C4-2B (cell line): ENCODE data around the gene MAP6.

Experiments used
- H3K27ac ChIP-seq: fragments of 450-650 bp; 2 replicates; pipeline ENCODE4 v1.5.1; 2017
- ZFX ChIP-seq: fragments of 450-650 bp; IDR thresholded peaks from 2 replicates; pipeline ENCODE4 v1.6.1; 2017
- TF ChIP-seq, protein P1 (sequence below): fragments of 450-650 bp; conservative IDR thresholded peaks from 2 replicates; pipeline ENCODE4 v1.5.1; 2017; ENCODE audit warnings: mild to moderate bottlenecking

Gene MAP6

DNA sequence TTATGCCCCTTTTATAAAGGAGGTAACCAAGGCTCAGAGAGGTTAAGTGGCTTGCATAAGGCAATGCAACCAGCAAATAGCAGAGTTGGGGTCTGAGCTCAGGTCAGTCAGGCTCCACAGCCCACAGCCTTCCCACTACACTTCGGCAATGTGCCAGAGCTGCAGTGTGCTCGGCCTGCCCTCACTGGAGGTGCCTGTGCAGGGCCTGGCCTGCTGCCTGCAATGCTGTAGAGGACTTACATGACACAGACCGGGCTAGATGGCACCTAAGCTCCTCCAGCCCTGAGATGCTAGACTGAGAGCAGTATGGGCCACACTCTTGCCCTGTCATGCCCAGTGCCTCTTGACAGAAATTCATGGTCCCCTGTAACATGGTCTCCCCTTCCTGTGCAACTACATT lies 57.0 kb downstream of the MAP6 start:
- TF ChIP-seq ZFX = no peak
- TF ChIP-seq, protein P1, sequence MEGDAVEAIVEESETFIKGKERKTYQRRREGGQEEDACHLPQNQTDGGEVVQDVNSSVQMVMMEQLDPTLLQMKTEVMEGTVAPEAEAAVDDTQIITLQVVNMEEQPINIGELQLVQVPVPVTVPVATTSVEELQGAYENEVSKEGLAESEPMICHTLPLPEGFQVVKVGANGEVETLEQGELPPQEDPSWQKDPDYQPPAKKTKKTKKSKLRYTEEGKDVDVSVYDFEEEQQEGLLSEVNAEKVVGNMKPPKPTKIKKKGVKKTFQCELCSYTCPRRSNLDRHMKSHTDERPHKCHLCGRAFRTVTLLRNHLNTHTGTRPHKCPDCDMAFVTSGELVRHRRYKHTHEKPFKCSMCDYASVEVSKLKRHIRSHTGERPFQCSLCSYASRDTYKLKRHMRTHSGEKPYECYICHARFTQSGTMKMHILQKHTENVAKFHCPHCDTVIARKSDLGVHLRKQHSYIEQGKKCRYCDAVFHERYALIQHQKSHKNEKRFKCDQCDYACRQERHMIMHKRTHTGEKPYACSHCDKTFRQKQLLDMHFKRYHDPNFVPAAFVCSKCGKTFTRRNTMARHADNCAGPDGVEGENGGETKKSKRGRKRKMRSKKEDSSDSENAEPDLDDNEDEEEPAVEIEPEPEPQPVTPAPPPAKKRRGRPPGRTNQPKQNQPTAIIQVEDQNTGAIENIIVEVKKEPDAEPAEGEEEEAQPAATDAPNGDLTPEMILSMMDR = no peak
- H3K27ac ChIP-seq = no peak overlapping the region

DNA sequence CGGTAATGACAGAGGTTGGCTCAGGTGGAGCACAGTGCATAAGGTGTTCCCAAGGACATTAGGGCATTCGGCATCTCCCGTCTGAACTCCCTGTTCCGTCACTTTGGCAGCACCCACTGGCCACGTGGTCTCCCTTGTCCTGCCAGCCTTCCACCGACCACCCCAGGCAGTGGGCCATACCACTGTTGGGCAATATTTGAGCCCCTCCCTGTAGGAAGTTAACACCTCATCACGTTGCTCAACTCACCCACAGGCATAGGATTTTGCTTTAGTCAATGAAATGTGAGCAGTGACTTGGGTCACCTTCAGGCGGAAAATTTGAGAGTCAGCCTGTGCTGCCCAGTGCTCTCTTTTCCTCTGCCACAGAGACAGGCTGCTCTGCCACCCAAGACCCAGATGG lies 62.7 kb downstream of the MAP6 start:
- H3K27ac ChIP-seq = no peak overlapping the region
- TF ChIP-seq, protein P1 = no peak
- TF ChIP-seq ZFX = no peak

DNA sequence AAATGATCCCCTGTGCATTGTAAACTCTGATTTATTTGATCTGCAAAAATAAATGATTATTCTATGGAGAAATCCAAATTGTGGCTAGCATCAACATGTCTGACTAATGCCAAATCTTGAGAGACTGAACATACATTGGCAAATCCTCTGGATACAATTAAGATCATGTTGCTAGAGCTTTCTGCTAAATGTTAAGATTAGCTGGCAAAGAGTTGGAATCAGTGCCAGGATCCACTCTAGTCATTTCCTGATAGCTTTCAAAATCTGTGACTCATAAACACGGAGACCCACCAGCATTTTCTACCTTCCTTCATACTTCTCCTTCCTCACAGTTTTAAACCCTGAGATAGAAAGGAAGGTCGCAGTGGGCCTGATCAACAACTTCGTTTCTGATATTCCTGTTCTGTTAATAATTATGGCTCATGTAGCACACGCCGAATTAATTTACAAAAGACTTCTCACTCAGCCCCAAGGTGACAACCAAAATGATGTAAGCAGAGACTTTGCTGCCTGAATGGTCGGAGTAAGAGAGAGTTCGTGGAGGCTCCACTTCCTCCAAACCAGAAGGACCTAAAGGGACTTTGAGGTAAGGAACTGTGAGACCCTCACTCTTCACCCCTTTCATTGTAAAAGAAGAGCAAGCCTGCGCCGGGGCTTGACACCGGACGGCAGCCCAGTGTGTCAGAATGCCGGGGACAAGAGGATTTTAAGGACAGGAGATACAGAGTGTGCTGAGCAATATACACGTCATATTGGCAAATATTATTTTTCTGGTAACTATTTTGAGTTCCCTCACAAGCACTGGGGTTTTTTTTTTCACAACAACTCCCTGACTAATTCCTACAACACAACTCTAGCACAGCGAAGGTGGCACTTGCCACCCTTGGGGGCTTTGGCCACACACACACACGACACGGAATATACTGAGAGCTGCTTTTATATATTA lies 64.8 kb downstream of the MAP6 start:
- no peak for TF ChIP-seq ZFX
- no peak overlapping the region for H3K27ac ChIP-seq

DNA sequence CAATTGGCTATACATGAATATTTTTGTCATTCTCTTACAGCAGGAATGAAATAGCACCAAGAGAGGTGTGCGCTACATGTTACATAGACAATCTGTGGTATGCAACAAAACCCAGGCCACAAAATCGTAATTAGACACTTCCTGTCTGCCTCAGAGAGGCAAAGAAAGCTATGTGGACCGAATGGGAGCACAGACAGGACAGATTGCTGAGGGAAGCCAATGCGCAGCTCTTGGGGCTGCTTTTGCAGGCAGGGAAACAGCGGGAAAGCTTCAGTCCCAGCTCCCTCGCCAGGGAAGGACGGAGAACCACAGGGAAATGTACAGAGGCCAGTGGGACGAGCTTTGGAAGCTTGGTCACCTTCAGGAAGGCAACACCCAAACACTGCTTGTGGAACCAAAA lies 65.9 kb downstream of the MAP6 start:
- TF ChIP-seq ZFX = no peak
- TF ChIP-seq, protein P1 = no peak
- H3K27ac ChIP-seq = no peak overlapping the region

DNA sequence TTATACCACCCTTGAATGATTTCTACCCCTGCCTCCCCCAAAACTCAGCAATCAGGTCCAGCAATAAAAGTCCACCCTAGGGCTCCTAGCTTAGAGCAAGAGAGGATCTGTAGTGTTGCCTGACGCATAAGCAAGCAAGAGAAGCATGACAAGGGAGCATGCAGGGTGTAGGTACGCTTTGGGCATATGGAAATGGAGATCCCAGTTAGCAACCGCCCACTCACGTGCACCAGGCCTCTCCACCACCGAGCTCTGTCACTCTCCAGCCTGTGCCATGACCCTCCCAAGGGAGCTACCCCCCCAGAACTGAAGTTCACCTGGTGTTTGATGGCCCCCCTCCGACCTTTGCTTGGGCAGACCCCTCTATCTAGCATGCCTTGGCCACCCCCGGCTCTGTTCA lies 67.3 kb downstream of the MAP6 start:
- no peak overlapping the region for H3K27ac ChIP-seq
- TF ChIP-seq, protein P1 = no peak
- TF ChIP-seq ZFX = no peak

DNA sequence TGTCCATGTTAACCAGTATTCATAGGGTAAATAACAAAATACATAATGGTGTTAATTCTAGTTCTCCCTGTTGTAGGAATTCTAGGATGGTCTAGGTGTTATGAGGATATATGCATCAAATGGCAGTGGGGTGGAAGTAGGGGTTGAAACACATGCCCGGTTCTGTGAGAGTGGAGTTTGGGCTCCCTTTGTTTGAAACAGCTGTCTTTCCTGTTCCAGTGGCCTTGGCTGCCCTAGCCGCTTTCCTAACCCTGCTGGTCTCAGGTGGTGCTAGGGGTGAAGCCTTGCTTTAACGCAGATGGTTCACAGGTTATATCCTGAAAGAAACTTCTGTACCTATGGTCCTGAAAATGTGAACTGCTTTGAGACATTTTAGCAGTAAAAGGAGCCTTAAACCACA lies 68.5 kb downstream of the MAP6 start:
- no peak overlapping the region for H3K27ac ChIP-seq
- TF ChIP-seq ZFX = no peak
- TF ChIP-seq, protein P1 = no peak

DNA sequence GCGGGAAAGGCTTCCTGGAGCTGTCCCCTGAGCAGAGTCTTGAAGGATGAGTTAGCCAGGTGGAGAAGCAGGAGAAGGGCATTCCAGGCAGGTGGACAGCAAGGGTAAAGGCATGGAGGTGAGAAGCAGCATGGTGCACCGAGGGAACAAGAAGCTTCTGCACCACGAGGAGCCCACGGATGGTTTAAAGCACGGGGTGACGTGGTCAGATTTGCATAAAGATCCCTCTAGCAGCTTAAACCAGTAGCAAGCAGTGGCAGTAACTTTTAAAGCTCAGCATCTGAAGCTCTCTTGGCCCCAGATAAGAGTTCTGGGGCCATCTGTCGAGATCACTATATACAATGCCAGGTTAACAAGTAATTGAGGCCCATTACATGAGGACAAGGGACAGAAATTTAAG lies 69.9 kb downstream of the MAP6 start:
- no peak for TF ChIP-seq ZFX
- TF ChIP-seq, protein P1 = no peak
- no peak overlapping the region for H3K27ac ChIP-seq

DNA sequence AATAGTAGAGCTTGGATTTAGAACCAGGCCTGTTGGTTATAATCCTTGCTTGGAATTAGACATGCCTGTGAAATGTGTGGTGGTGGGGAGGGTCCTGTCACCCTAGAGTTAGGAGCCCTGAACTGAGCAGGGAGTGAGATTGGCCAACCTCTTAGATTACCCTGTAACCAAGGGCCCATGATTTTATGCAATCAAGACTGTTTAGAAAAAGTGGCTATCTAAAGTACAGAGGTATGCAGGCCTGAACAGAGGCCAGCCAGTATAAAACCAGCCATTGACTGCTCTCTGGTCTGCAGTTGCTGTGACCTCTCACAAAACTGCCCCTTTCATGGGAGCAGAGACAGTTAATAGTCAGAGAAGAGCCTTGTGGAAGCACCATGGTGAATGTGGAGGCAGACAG lies 70.6 kb downstream of the MAP6 start:
- no peak for TF ChIP-seq ZFX
- TF ChIP-seq, protein P1 = no peak
- H3K27ac ChIP-seq = no peak overlapping the region
